KOPT-K1 (cell line): Measurements from ENCODE around the gene S100A13.
"Not testable (repeated sequence)": the region's sequence is repeated elsewhere in the genome, so short reads cannot be mapped to it uniquely, and the experiment has no call there.

Source experiments
- H3K27ac ChIP-seq: fragments of 200-600 bp; sonication (generic); 2 replicates; pipeline ENCODE4 v1.5.1; 2016; ENCODE audit warnings: antibody characterized with exemption, mild to moderate bottlenecking, low read depth, low read length; ENCODE audit not compliant: poor library complexity, severe bottlenecking
- H3K36me3 ChIP-seq: fragments of 200-600 bp; sonication (generic); 2 replicates; pipeline ENCODE4 v1.5.1; 2017; ENCODE audit warnings: antibody characterized with exemption, mild to moderate bottlenecking, low read length, moderate library complexity; ENCODE audit not compliant: insufficient read depth
- H3K9me3 ChIP-seq: fragments of 200-600 bp; sonication (generic); 2 replicates; pipeline ENCODE4 v1.5.1; 2017; ENCODE audit warnings: antibody characterized with exemption, low read length, mild to moderate bottlenecking; ENCODE audit not compliant: insufficient read depth, poor library complexity, severe bottlenecking

S100A13 gene

GRCh38 chr1:153610334-153610733, 17.0 kb downstream of the S100A13 start:
- no peaks in the 10 kb centered on the region for H3K36me3 ChIP-seq
- no peaks in the 10 kb centered on the region for H3K9me3 ChIP-seq
- H3K27ac ChIP-seq = no peak overlapping the region

- H3K36me3 ChIP-seq = no peaks in the 10 kb centered on the region
- no peak overlapping the region for H3K27ac ChIP-seq
- H3K9me3 ChIP-seq = no peaks in the 10 kb centered on the region
Observed at GRCh38 chr1:153609585-153609907, 17.8 kb downstream of the S100A13 start.

GRCh38 chr1:153608742-153609584, 18.3 kb downstream of the S100A13 start:
- no peak overlapping the region for H3K27ac ChIP-seq
- H3K36me3 ChIP-seq = no peaks in the 10 kb centered on the region
- H3K9me3 ChIP-seq = no peaks in the 10 kb centered on the region

- no peaks in the 10 kb centered on the region for H3K9me3 ChIP-seq
- no peak overlapping the region for H3K27ac ChIP-seq
- H3K36me3 ChIP-seq = no peaks in the 10 kb centered on the region
Observed at GRCh38 chr1:153608089-153608682, 19.1 kb downstream of the S100A13 start.

- Histone ChIP-seq H3K36me3 (no peaks in the 10 kb centered on the region), H3K9me3 (no peaks in the 10 kb centered on the region), H3K27ac (no peak overlapping the region)
Observed at GRCh38 chr1:153607381-153607780, 19.9 kb downstream of the S100A13 start.

- H3K27ac ChIP-seq = no peak overlapping the region
Observed at GRCh38 chr1:153606194-153606593, 21.1 kb downstream of the S100A13 start.

GRCh38 chr1:153602749-153603148, 24.6 kb downstream of the S100A13 start:
- H3K27ac ChIP-seq = no peak overlapping the region
- no peaks in the 10 kb centered on the region for H3K9me3 ChIP-seq
- H3K36me3 ChIP-seq = no peaks in the 10 kb centered on the region

More at GRCh38 chr1:153606194-153606593, 21.1 kb downstream of the S100A13 start:
- Histone ChIP-seq H3K36me3 (no peaks in the 10 kb centered on the region), H3K9me3 (no peaks in the 10 kb centered on the region)

GRCh38 chr1:153599847-153600246, 27.5 kb downstream of the S100A13 start:
- Histone ChIP-seq H3K9me3 (no peaks in the 10 kb centered on the region), H3K27ac (no peak overlapping the region), H3K36me3 (no peaks in the 10 kb centered on the region)

GRCh38 chr1:153598309-153599172, 28.8 kb downstream of the S100A13 start:
- Histone ChIP-seq H3K9me3 (no peaks in the 10 kb centered on the region), H3K27ac (peak overlapping the region; percentile 58)

GRCh38 chr1:153597206-153597605, 30.1 kb downstream of the S100A13 start:
- no peak overlapping the region for H3K27ac ChIP-seq
- H3K36me3 ChIP-seq = no peaks in the 10 kb centered on the region
- no peaks in the 10 kb centered on the region for H3K9me3 ChIP-seq

More at GRCh38 chr1:153598309-153599172, 28.8 kb downstream of the S100A13 start:
- no peaks in the 10 kb centered on the region for H3K36me3 ChIP-seq

GRCh38 chr1:153592748-153593147, 34.6 kb downstream of the S100A13 start:
- H3K27ac ChIP-seq = no peak overlapping the region
- H3K36me3 ChIP-seq = no peaks in the 10 kb centered on the region
- H3K9me3 ChIP-seq = no peaks in the 10 kb centered on the region

- H3K27ac ChIP-seq = no peak overlapping the region
Observed at GRCh38 chr1:153588482-153588881, 38.8 kb downstream of the S100A13 start.

GRCh38 chr1:153588033-153588432, 39.3 kb downstream of the S100A13 start:
- not testable (repeated sequence) for H3K9me3 ChIP-seq, H3K36me3 ChIP-seq, H3K27ac ChIP-seq

More at GRCh38 chr1:153588482-153588881, 38.8 kb downstream of the S100A13 start:
- Histone ChIP-seq H3K36me3 (no peaks in the 10 kb centered on the region), H3K9me3 (no peaks in the 10 kb centered on the region)

GRCh38 chr1:153587314-153587713, 40.0 kb downstream of the S100A13 start:
- H3K9me3 ChIP-seq = no peaks in the 10 kb centered on the region
- H3K27ac ChIP-seq = no peak overlapping the region
- H3K36me3 ChIP-seq = no peaks in the 10 kb centered on the region

GRCh38 chr1:153586347-153586746, 41.0 kb downstream of the S100A13 start:
- Histone ChIP-seq H3K9me3 (no peaks in the 10 kb centered on the region), H3K27ac (no peak overlapping the region), H3K36me3 (no peaks in the 10 kb centered on the region)
